C4-2B (cell line): Measurements from ENCODE around the gene CAMTA1.

ENCODE experiments used
- CTCF ChIP-seq: fragments of 450-650 bp; conservative IDR thresholded peaks from 2 replicates; pipeline ENCODE4 v1.5.1; 2017; ENCODE audit warnings: mild to moderate bottlenecking
- ZFX ChIP-seq: fragments of 450-650 bp; IDR thresholded peaks from 2 replicates; pipeline ENCODE4 v1.6.1; 2017

- TF ChIP-seq CTCF: no peak
- TF ChIP-seq ZFX: no peak
Observed at GRCh38 chr1:7150724-7151280, 365.5 kb downstream of the CAMTA1 start.
